HepG2 (cell line): Measurements from ENCODE around the gene COASY. TPM values are rescaled to one million over a fixed set of nuclear protein-coding genes. Genes with fewer than 3 reads are reported as not detected.
A peak's percentile ranks its signal among the peaks of the same experiment; 100 is the strongest.

ENCODE experiments used
- DR1 ChIP-seq: sonication (generic); formaldehyde crosslinking; IDR thresholded peaks from 2 replicates; pipeline ENCODE4 v1.8.0; 2021; ENCODE audit warnings: mild to moderate bottlenecking, missing genetic modification reagents, inconsistent platforms
- HIC2 ChIP-seq: sonication (generic); formaldehyde crosslinking; IDR thresholded peaks from 2 replicates; pipeline ENCODE4 v1.9.0; 2022; ENCODE audit warnings: low read depth, missing genetic modification reagents
- JUN ChIP-seq: sonication (generic); formaldehyde crosslinking; IDR thresholded peaks from 2 replicates; pipeline ENCODE4 v1.4.0; 2020; ENCODE audit warnings: mild to moderate bottlenecking, missing genetic modification reagents
- MXI1 ChIP-seq: IDR thresholded peaks from 3 replicates; pipeline ENCODE4 v1.6.1; 2012; ENCODE audit warnings: low read depth, low read length, inconsistent platforms, borderline replicate concordance
- MYNN ChIP-seq: sonication (generic); formaldehyde crosslinking; IDR thresholded peaks from 2 replicates; pipeline ENCODE4 v1.4.0; 2020; ENCODE audit warnings: mild to moderate bottlenecking, low read depth, missing genetic modification reagents
- NKX3-1 ChIP-seq: sonication (generic); formaldehyde crosslinking; IDR thresholded peaks from 2 replicates; pipeline ENCODE4 v1.5.0; 2020; ENCODE audit warnings: missing genetic modification reagents
- PCBP1 ChIP-seq: fragments of 200-400 bp; formaldehyde crosslinking; IDR thresholded peaks from 2 replicates; pipeline ENCODE4 v1.6.1; 2017; ENCODE audit warnings: mild to moderate bottlenecking, low read depth, low read length, borderline replicate concordance
- RFXANK ChIP-seq: IDR thresholded peaks from 2 replicates; pipeline ENCODE4 v1.6.1; 2016
- SAP130 ChIP-seq: IDR thresholded peaks from 2 replicates; pipeline ENCODE4 v1.6.1; 2016; ENCODE audit warnings: low read depth
- THAP11 ChIP-seq: IDR thresholded peaks from 2 replicates; pipeline ENCODE4 v1.6.1; 2016; ENCODE audit warnings: missing biosample characterization, missing genetic modification reagents
- ZFX ChIP-seq: sonication (generic); formaldehyde crosslinking; IDR thresholded peaks from 2 replicates; pipeline ENCODE4 v1.4.0; 2020; ENCODE audit warnings: mild to moderate bottlenecking, low read depth, missing genetic modification reagents, moderate library complexity
- ZKSCAN8 ChIP-seq: IDR thresholded peaks from 2 replicates; pipeline ENCODE4 v1.6.1; 2016; ENCODE audit warnings: borderline replicate concordance, missing genetic modification reagents, missing compliant biosample characterization
- ZNF280B ChIP-seq: sonication (generic); formaldehyde crosslinking; IDR thresholded peaks from 2 replicates; pipeline ENCODE4 v1.5.0; 2020; ENCODE audit warnings: missing genetic modification reagents, mild to moderate bottlenecking, borderline replicate concordance
- ZNF556 ChIP-seq: sonication (generic); formaldehyde crosslinking; IDR thresholded peaks from 2 replicates; pipeline ENCODE4 v1.4.0; 2020; ENCODE audit warnings: mild to moderate bottlenecking, missing genetic modification reagents, borderline replicate concordance
- ZNF691 ChIP-seq: sonication (generic); formaldehyde crosslinking; IDR thresholded peaks from 2 replicates; pipeline ENCODE4 v1.4.0; 2020; ENCODE audit warnings: missing genetic modification reagents, low read depth, mild to moderate bottlenecking, borderline replicate concordance
- polyA plus RNA-seq, 8 experiments: library from polyadenylated mRNA; depleted of rRNA in 3 of 8; stranded (reverse) in 7 of 8; unstranded in 1 of 8; fragments of >200 nt; fragmentation: Illumina TruSeq in 4 of 8; extraction: Trizol in 4 of 8; gene quantifications; 2 replicates each; pipeline versions ENCODE4 v1.2.1 to v1.2.3, GENCODE V29; 2011 to 2016; ENCODE audit warnings: low read depth in 4 of 8, missing spikeins in 1 of 8, mixed read lengths in 1 of 8; ENCODE audit not compliant: insufficient read depth in 1 of 8
- total RNA-seq, 5 experiments: library from RNA; depleted of rRNA; stranded (reverse); fragments of >200 nt; fragmentation: Illumina TruSeq; extraction: Trizol; gene quantifications; 2 replicates each; pipeline ENCODE4 v1.2.3, GENCODE V29; 2016; ENCODE audit warnings: low read depth in 1 of 5
- TF ChIP-seq, protein P1 (sequence below), 2 experiments: sonication (generic) in 1 of 2; formaldehyde crosslinking in 1 of 2; IDR thresholded peaks; 2 replicates each; pipeline versions ENCODE4 v1.4.0 to v1.6.1; 2016 to 2020; ENCODE audit warnings: borderline replicate concordance in 1 of 2, low read depth in 1 of 2, mild to moderate bottlenecking in 1 of 2, missing genetic modification reagents in 1 of 2
- TF ChIP-seq, protein P2 (sequence below): sonication (generic); formaldehyde crosslinking; IDR thresholded peaks from 2 replicates; pipeline ENCODE4 v1.5.1; 2020; ENCODE audit warnings: mild to moderate bottlenecking, missing genetic modification reagents, borderline replicate concordance

COASY gene
- total and polyA plus RNA-seq, 2 of the 13 experiments (the other 11 are each of a cell fraction or from before 2014, with no cell fraction given) = 90.7 to 125 TPM

DNA sequence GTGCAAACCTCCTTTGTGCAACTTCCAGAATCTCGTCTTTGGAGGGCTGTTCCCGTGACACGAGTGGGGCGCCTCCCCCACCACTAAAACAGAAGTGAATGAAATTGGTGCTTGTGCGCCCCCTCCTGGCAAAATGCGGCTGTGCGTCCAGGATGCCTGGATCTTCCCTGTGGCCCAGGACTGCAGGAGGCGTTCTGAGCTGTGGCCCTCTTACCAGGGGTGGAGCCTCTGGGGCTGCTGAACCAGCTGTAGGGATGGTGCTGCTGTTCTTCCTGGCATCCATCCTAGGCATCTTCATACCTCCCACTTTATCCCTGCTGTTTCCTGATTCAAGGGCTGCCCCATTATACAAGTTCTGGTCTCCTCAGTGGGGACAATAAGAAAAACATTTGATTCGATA, 44.4 kb upstream of the COASY start (continued):
- TF ChIP-seq MXI1 (no peak), ZKSCAN8 (CRISPR knock-in tag) (peak; percentile 43; the same call in 1 of the 2 replicates), RFXANK (peak; percentile 79; the same call in 1 of the 2 replicates), ZNF556 (CRISPR knock-in tag) (no peak; the same call in 1 of the 2 replicates), THAP11 (CRISPR knock-in tag) (peak; percentile 46; the same call in 1 of the 2 replicates), PCBP1 (no peak), SAP130 (CRISPR knock-in tag) (peak; percentile 55), NKX3-1 (CRISPR knock-in tag) (0 out of 2 replicates have a peak, but pooled peaks have one; percentile 26), ZNF280B (peak; percentile 45; the same call in 1 of the 2 replicates), ZNF691 (CRISPR knock-in tag) (peak; percentile 52; the same call in 1 of the 2 replicates), JUN (CRISPR knock-in tag) (0 out of 2 replicates have a peak, but pooled peaks have one; percentile 28), HIC2 (CRISPR knock-in tag) (0 out of 2 replicates have a peak, but pooled peaks have one; percentile 23), ZFX (CRISPR knock-in tag) (peak; percentile 34), MYNN (CRISPR knock-in tag) (no peak), DR1 (CRISPR knock-in tag) (peak; percentile 31; the same call in 1 of the 2 replicates)
- TF ChIP-seq, protein P1, sequence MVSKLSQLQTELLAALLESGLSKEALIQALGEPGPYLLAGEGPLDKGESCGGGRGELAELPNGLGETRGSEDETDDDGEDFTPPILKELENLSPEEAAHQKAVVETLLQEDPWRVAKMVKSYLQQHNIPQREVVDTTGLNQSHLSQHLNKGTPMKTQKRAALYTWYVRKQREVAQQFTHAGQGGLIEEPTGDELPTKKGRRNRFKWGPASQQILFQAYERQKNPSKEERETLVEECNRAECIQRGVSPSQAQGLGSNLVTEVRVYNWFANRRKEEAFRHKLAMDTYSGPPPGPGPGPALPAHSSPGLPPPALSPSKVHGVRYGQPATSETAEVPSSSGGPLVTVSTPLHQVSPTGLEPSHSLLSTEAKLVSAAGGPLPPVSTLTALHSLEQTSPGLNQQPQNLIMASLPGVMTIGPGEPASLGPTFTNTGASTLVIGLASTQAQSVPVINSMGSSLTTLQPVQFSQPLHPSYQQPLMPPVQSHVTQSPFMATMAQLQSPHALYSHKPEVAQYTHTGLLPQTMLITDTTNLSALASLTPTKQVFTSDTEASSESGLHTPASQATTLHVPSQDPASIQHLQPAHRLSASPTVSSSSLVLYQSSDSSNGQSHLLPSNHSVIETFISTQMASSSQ (IDR thresholded peaks at IDR 0.05; ENCODE audit: low read depth) = no peak
- TF ChIP-seq, protein P1 (CRISPR knock-in tag; IDR thresholded peaks at IDR 0.05; ENCODE audit: borderline replicate concordance) = peak; percentile 54; the same call in 1 of the 2 replicates
- TF ChIP-seq, protein P2, sequence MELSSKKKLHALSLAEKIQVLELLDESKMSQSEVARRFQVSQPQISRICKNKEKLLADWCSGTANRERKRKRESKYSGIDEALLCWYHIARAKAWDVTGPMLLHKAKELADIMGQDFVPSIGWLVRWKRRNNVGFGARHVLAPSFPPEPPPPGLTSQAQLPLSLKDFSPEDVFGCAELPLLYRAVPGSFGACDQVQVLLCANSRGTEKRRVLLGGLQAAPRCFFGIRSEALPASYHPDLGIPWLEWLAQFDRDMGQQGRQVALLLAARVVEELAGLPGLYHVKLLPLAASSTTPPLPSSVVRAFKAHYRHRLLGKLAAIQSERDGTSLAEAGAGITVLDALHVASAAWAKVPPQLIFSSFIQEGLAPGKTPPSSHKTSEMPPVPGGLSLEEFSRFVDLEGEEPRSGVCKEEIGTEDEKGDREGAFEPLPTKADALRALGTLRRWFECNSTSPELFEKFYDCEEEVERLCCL = no peak
